IMR-90 (cell line): Measurements from ENCODE around the gene CASP3. TPM values are rescaled to one million over a fixed set of nuclear protein-coding genes. Genes with fewer than 3 reads are reported as not detected.

ENCODE experiments used
- ATAC-seq: fragments of 200-7000 bp; cut with Tn5 transposase; 2 replicates; pipeline ENCODE4 v1.9.1; 2020; ENCODE audit warnings: low read depth, mild to moderate bottlenecking, moderate library complexity
- BruUV-seq: library from RNA; stranded (reverse); fragments of 400-500 nt; replicated peaks from 2 replicates; lab custom pipeline; 2021; lab: Mats Ljungman, UMichigan
- CTCF ChIA-PET: fragments of 300-600 bp; formaldehyde crosslinking; extraction: SDS; loops from one replicate; lab custom pipeline; 2021; ENCODE audit warnings: antibody characterized with exemption; lab: Yijun Ruan, JAX
- POLR2A ChIA-PET: fragments of 300-600 bp; sonication (Branson Sonifier 250); formaldehyde crosslinking; loops from one replicate; lab custom pipeline; 2022; ENCODE audit warnings: antibody characterized with exemption; ENCODE audit not compliant: unreplicated experiment; lab: Charles Lee
- DNase-seq: peaks from one replicate; pipeline ENCODE4 v3.0.0; 2013
- H2AFZ ChIP-seq: replicated peaks from 2 replicates; pipeline ENCODE3; 2013; ENCODE audit warnings: low read length, mild to moderate bottlenecking; ENCODE audit not compliant: poor library complexity
- H2AK5ac ChIP-seq: 2 replicates; pipeline ENCODE4 v1.6.1; 2013; ENCODE audit warnings: low read depth, low read length, inconsistent platforms
- H2AK9ac ChIP-seq: replicated peaks from 2 replicates; pipeline ENCODE3; 2013; ENCODE audit warnings: mild to moderate bottlenecking, low read depth, low read length, moderate library complexity; ENCODE audit not compliant: poor library complexity
- H2BK120ac ChIP-seq: 2 replicates; pipeline ENCODE4 v1.6.1; 2013; ENCODE audit warnings: low read depth, low read length, inconsistent platforms
- H2BK15ac ChIP-seq: 3 replicates; pipeline ENCODE4 v1.6.1; 2013; ENCODE audit warnings: low read depth, low read length, inconsistent platforms
- H2BK20ac ChIP-seq: 2 replicates; pipeline ENCODE4 v1.6.1; 2013; ENCODE audit warnings: low read depth, mild to moderate bottlenecking, inconsistent platforms, low read length, moderate library complexity
- H2BK5ac ChIP-seq: 2 replicates; pipeline ENCODE4 v1.6.1; 2013; ENCODE audit warnings: mild to moderate bottlenecking, low read depth, low read length, inconsistent platforms; ENCODE audit not compliant: poor library complexity, severe bottlenecking
- H3K14ac ChIP-seq: replicated peaks from 2 replicates; pipeline ENCODE4 v1.6.1; 2013; ENCODE audit warnings: low read depth, low read length, inconsistent platforms
- H3K18ac ChIP-seq: 2 replicates; pipeline ENCODE4 v1.6.1; 2013; ENCODE audit warnings: low read depth, low read length, control low read depth
- H3K23ac ChIP-seq: 2 replicates; pipeline ENCODE4 v1.6.1; 2013; ENCODE audit warnings: low read depth, low read length, inconsistent platforms
- H3K27ac ChIP-seq: 2 replicates; pipeline ENCODE4 v1.5.1; 2013; ENCODE audit warnings: mild to moderate bottlenecking, control low read depth, low read length; ENCODE audit not compliant: insufficient read depth
- H3K27me3 ChIP-seq: 2 replicates; pipeline ENCODE4 v1.6.1; 2013; ENCODE audit warnings: low read length; ENCODE audit not compliant: control insufficient read depth, insufficient read depth
- H3K36me3 ChIP-seq: 2 replicates; pipeline ENCODE4 v1.6.1; 2013; ENCODE audit warnings: low read length, mixed read lengths; ENCODE audit not compliant: control insufficient read depth, insufficient read depth
- H3K4ac ChIP-seq: 2 replicates; pipeline ENCODE4 v1.6.1; 2013; ENCODE audit warnings: low read depth, low read length, inconsistent platforms
- H3K4me1 ChIP-seq: 2 replicates; pipeline ENCODE4 v1.6.1; 2013; ENCODE audit warnings: low read length, mixed read lengths; ENCODE audit not compliant: control insufficient read depth, insufficient read depth
- H3K4me2 ChIP-seq: 2 replicates; pipeline ENCODE4 v1.6.1; 2013; ENCODE audit warnings: low read depth, mild to moderate bottlenecking, control low read depth, low read length, moderate library complexity
- H3K4me3 ChIP-seq: 2 replicates; pipeline ENCODE4 v1.5.1; 2013; ENCODE audit warnings: low read depth, mild to moderate bottlenecking, control low read depth, low read length, moderate library complexity; ENCODE audit not compliant: insufficient read depth
- H3K56ac ChIP-seq: 2 replicates; pipeline ENCODE4 v1.6.1; 2013; ENCODE audit warnings: low read length, inconsistent platforms; ENCODE audit not compliant: insufficient read depth; ENCODE audit errors: extremely low read depth
- H3K79me1 ChIP-seq, 2 experiments: 2 replicates each; pipeline ENCODE4 v1.6.1; 2013; ENCODE audit warnings: low read length in 2 of 2, inconsistent platforms in 1 of 2, low read depth in 1 of 2
- H3K9ac ChIP-seq: 2 replicates; pipeline ENCODE4 v1.6.1; 2013; ENCODE audit warnings: low read depth, low read length, control low read depth
- H3K9me1 ChIP-seq: 2 replicates; pipeline ENCODE4 v1.6.1; 2013; ENCODE audit warnings: low read length, inconsistent platforms; ENCODE audit not compliant: insufficient read depth
- H3K9me3 ChIP-seq: 2 replicates; pipeline ENCODE4 v1.6.1; 2013; ENCODE audit warnings: low read length; ENCODE audit not compliant: control insufficient read depth, insufficient read depth
- H4K20me1 ChIP-seq: 2 replicates; pipeline ENCODE4 v1.6.1; 2013; ENCODE audit warnings: low read length, inconsistent platforms; ENCODE audit not compliant: insufficient read depth
- H4K5ac ChIP-seq: 2 replicates; pipeline ENCODE4 v1.6.1; 2013; ENCODE audit warnings: mild to moderate bottlenecking, low read depth, low read length, control low read depth
- H4K8ac ChIP-seq, 2 experiments: 2 replicates each; pipeline ENCODE4 v1.6.1; 2013; ENCODE audit warnings: low read depth in 2 of 2, low read length in 2 of 2, control low read depth in 1 of 2, inconsistent platforms in 1 of 2
- H4K91ac ChIP-seq: 2 replicates; pipeline ENCODE4 v1.6.1; 2013; ENCODE audit warnings: low read depth, low read length, inconsistent platforms; ENCODE audit not compliant: insufficient read depth
- BHLHE40 ChIP-seq: fragments of 150-350 bp; IDR thresholded peaks from 2 replicates; pipeline ENCODE4 v1.6.1; 2016; ENCODE audit warnings: mild to moderate bottlenecking, low read depth, low read length
- CEBPB ChIP-seq: IDR thresholded peaks from 2 replicates; pipeline ENCODE4 v1.6.1; 2012; ENCODE audit warnings: low read depth, low read length, improper control_type of control experiment
- CHD1 ChIP-seq: IDR thresholded peaks from 2 replicates; pipeline ENCODE4 v1.6.1; 2012; ENCODE audit warnings: low read depth, low read length, improper control_type of control experiment
- CTCF ChIP-seq: conservative IDR thresholded peaks from 2 replicates; pipeline ENCODE4 v1.5.1; 2012; ENCODE audit warnings: mild to moderate bottlenecking, low read depth, low read length, improper control_type of control experiment
- ELK1 ChIP-seq: fragments of 150-350 bp; IDR thresholded peaks from 2 replicates; pipeline ENCODE4 v1.6.1; 2016; ENCODE audit warnings: low read depth, mild to moderate bottlenecking, low read length, moderate library complexity, borderline replicate concordance
- FOS ChIP-seq: fragments of 150-350 bp; IDR thresholded peaks from 2 replicates; pipeline ENCODE4 v1.6.1; 2016; ENCODE audit warnings: low read depth, low read length
- MAFK ChIP-seq: IDR thresholded peaks from 2 replicates; pipeline ENCODE4 v1.6.1; 2012; ENCODE audit warnings: low read depth, low read length, improper control_type of control experiment
- MAZ ChIP-seq: IDR thresholded peaks from 2 replicates; pipeline ENCODE4 v1.6.1; 2012; ENCODE audit warnings: low read depth, mild to moderate bottlenecking, low read length, improper control_type of control experiment, moderate library complexity, borderline replicate concordance
- MXI1 ChIP-seq: IDR thresholded peaks from 2 replicates; pipeline ENCODE4 v1.6.1; 2012; ENCODE audit warnings: low read depth, mild to moderate bottlenecking, low read length, moderate library complexity, borderline replicate concordance
- NFE2L2 ChIP-seq: fragments of 150-350 bp; IDR thresholded peaks from 2 replicates; pipeline ENCODE4 v1.6.1; 2016; ENCODE audit warnings: low read depth, mild to moderate bottlenecking, low read length
- POLR2A ChIP-seq: IDR thresholded peaks from 2 replicates; pipeline ENCODE4 v1.6.1; 2012; ENCODE audit warnings: mild to moderate bottlenecking, low read depth, low read length
- RAD21 ChIP-seq: IDR thresholded peaks from 2 replicates; pipeline ENCODE4 v1.6.1; 2012; ENCODE audit warnings: low read length, improper control_type of control experiment
- RCOR1 ChIP-seq: IDR thresholded peaks from 2 replicates; pipeline ENCODE4 v1.6.1; 2012; ENCODE audit warnings: mild to moderate bottlenecking, low read length, improper control_type of control experiment; ENCODE audit not compliant: insufficient replicate concordance
- RFX5 ChIP-seq: IDR thresholded peaks from 2 replicates; pipeline ENCODE4 v1.8.0; 2012; ENCODE audit warnings: low read depth, mild to moderate bottlenecking, low read length, moderate library complexity
- SMC3 ChIP-seq: fragments of 150-350 bp; IDR thresholded peaks from 2 replicates; pipeline ENCODE4 v1.6.1; 2016; ENCODE audit warnings: low read depth, mild to moderate bottlenecking, antibody characterized with exemption, low read length, moderate library complexity
- WGBS, 2 experiments: methylation state at CpG; one replicate each; pipeline versions ENCODE4 v1.1.5 to v1.1.7; 2013; ENCODE audit warnings: missing lambda C conversion rate in 2 of 2; ENCODE audit not compliant: insufficient read length in 1 of 2; ENCODE audit errors: extremely low coverage in 2 of 2; 5-methylcytosine and 5-hydroxymethylcytosine counted together
- dilution Hi-C: fragments of 300-500 bp; cut with HindIII; formaldehyde crosslinking; loops from one replicate; pipeline ENCODE4 v1.14.3; 2018; ENCODE audit warnings: low sequenced_read_pairs; ENCODE audit not compliant: unreplicated experiment
- in situ Hi-C: fragments of 300-500 bp; cut with MboI; formaldehyde crosslinking; loops from 3 replicates; pipeline ENCODE4 v1.14.3; 2019; ENCODE audit warnings: low sequenced_read_pairs, inconsistent platforms, mixed read lengths
- intact Hi-C: fragments of 100-400 bp; cut with micrococcal nuclease; formaldehyde crosslinking; loops from 2 replicates; pipeline ENCODE4 v1.10.0; 2022
- polyA plus RNA-seq, 3 experiments: library from polyadenylated mRNA; depleted of rRNA; stranded (reverse); fragments of >200 nt; gene quantifications; 2 replicates each; pipeline ENCODE4 v1.2.3, GENCODE V29; 2012; ENCODE audit warnings: low replicate concordance in 1 of 3
- total RNA-seq: library from RNA; depleted of rRNA; stranded (reverse); fragments of >200 nt; gene quantifications from 2 replicates; pipeline ENCODE4 v1.2.3, GENCODE V29; 2012
- TF ChIP-seq, protein P1 (sequence below): fragments of 150-350 bp; IDR thresholded peaks from 2 replicates; pipeline ENCODE4 v1.6.1; 2017; ENCODE audit warnings: mild to moderate bottlenecking, antibody characterized with exemption, low read length, low read depth

The CASP3 gene
- total and polyA plus RNA-seq, 2 of the 4 experiments (the other 2 are of a cell fraction), result 26.7 to 27.4 TPM

DNA sequence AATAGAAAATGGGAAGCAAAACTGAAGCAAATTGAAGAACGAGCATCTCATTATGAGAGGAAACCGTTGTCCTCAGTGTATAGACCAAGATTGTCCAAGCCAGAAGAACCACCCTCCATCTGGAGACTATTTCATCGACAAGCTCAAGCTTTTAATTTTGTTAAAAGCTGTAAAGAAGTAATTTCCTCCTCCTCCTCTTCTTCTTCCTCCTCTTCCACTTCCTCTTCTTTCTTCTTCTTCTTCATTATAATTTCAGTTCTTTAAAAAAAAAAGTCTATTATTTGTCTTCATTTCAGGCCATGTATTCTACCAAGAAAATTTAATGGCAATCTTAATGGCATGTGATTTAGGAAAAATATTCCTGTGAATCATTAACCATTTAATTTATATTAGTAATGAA is 7.9 kb upstream of the CASP3 start:
- Histone ChIP-seq H3K4ac (no peak overlapping the region), H3K9me3 (no peaks in the 10 kb centered on the region), H4K5ac (no peak overlapping the region), H2AK9ac (no peak overlapping the region), H3K79me1 (peaks cover 0 to 3% of the 10 kb centered on the region in 2 experiments; a peak in 1 of 4 replicates), H4K8ac (no peak overlapping the region), H3K36me3 (peaks cover 5% of the 10 kb centered on the region; the same call in 1 of the 2 replicates), H4K20me1 (no peaks in the 10 kb centered on the region), H2BK15ac (no peak overlapping the region), H3K9ac (no peak overlapping the region), H3K4me2 (no peak overlapping the region), H3K18ac (no peak overlapping the region), H2AK5ac (no peak overlapping the region), H3K4me1 (peaks cover 3% of the 10 kb centered on the region), H3K27me3 (no peaks in the 10 kb centered on the region), H4K91ac (no peak overlapping the region), H2BK20ac (no peak overlapping the region), H3K14ac (no peak overlapping the region), H3K27ac (no peak overlapping the region), H3K4me3 (no peak overlapping the region), H3K23ac (no peak overlapping the region), H2BK5ac (no peak overlapping the region), H3K9me1 (no peaks in the 10 kb centered on the region), H2AFZ (no peak overlapping the region), H2BK120ac (no peak overlapping the region), H3K56ac (no peak overlapping the region)
- no TSS peak for BruUV-seq
- POLR2A ChIA-PET, result no interaction called here
- in situ Hi-C loops, result no loop called here
- CTCF ChIA-PET, result no interaction called here
- dilution Hi-C loops, result no loop called here
- TF ChIP-seq BHLHE40 (no peak), CHD1 (no peak), CEBPB (no peak), MXI1 (no peak), POLR2A (no peak), ELK1 (no peak), MAZ (no peak), MAFK (no peak), RAD21 (no peak), NFE2L2 (no peak), RFX5 (no peak), SMC3 (no peak), CTCF (no peak), FOS (no peak), RCOR1 (no peak)
- TF ChIP-seq, protein P1, sequence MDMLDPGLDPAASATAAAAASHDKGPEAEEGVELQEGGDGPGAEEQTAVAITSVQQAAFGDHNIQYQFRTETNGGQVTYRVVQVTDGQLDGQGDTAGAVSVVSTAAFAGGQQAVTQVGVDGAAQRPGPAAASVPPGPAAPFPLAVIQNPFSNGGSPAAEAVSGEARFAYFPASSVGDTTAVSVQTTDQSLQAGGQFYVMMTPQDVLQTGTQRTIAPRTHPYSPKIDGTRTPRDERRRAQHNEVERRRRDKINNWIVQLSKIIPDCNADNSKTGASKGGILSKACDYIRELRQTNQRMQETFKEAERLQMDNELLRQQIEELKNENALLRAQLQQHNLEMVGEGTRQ, result no peak
- ATAC-seq (no peak), DNase-seq (no peak)
- intact Hi-C loops, result no loop called here
- no CpG with 5 or more reads among the region's 3 CpGs for WGBS, 2 experiments
